HepG2 (cell line): Measurements from ENCODE around the gene CBX5. TPM values are rescaled to one million over a fixed set of nuclear protein-coding genes. Genes with fewer than 3 reads are reported as not detected.

ENCODE experiments used
- ATAC-seq: fragments of 200-7000 bp; cut with Tn5 transposase; 3 replicates; pipeline ENCODE4 v1.9.1; 2020; ENCODE audit warnings: mild to moderate bottlenecking, moderate library complexity
- BruUV-seq: library from RNA; stranded (reverse); fragments of 400-500 nt; replicated peaks from 2 replicates; lab custom pipeline; 2021; lab: Mats Ljungman, UMichigan
- CTCF ChIA-PET: fragments of 300-600 bp; formaldehyde crosslinking; extraction: SDS; loops from one replicate; lab custom pipeline; 2021; ENCODE audit warnings: low total read pairs, inconsistent platforms, low intra/inter-chr PET ratio; lab: Yijun Ruan, JAX
- POLR2A ChIA-PET: fragments of 350-600 bp; sonication (Branson Sonifier 250); formaldehyde crosslinking; loops from one replicate; lab custom pipeline; 2020; ENCODE audit warnings: antibody characterized with exemption, inconsistent platforms; lab: Yijun Ruan, JAX
- DNase-seq: peaks from one replicate; pipeline ENCODE4 v3.0.0-alpha.2; 2015; ENCODE audit warnings: low spot score
- FAIRE-seq: peaks from 3 replicates; lab custom pipeline; 2011; peaks lifted over from hg19 to GRCh38; lab: Jason Lieb, UNC
- H2AFZ ChIP-seq: one replicate; pipeline ENCODE4 v1.6.1; 2011; ENCODE audit warnings: low read length, inconsistent platforms
- H3K27ac ChIP-seq: fragments of 300-600 bp; 3 replicates; pipeline ENCODE4 v1.8.0; 2011; ENCODE audit warnings: mixed run types, mild to moderate bottlenecking, mixed read lengths, low read length, inconsistent platforms; ENCODE audit not compliant: insufficient read depth; ENCODE audit errors: extremely low read length
- H3K27me3 ChIP-seq, 2 experiments: fragments of 200-600 bp in 1 of 2; 2 replicates in 1 of 2; 3 replicates in 1 of 2; pipeline versions ENCODE4 v1.6.0 to v1.8.0; 2011; ENCODE audit warnings: low read length in 2 of 2, mild to moderate bottlenecking in 2 of 2, moderate library complexity in 2 of 2, inconsistent platforms in 1 of 2; ENCODE audit not compliant: insufficient read depth in 2 of 2, control insufficient read depth in 1 of 2
- H3K36me3 ChIP-seq, 2 experiments: fragments of 200-600 bp in 1 of 2; replicated peaks in 1 of 2; 2 replicates in 1 of 2; 3 replicates in 1 of 2; pipeline versions ENCODE4 v1.5.1 to v1.8.0; 2011; ENCODE audit warnings: low read length in 2 of 2, inconsistent platforms in 1 of 2; ENCODE audit not compliant: insufficient read depth in 2 of 2, control insufficient read depth in 1 of 2
- H3K4me1 ChIP-seq: 2 replicates; pipeline ENCODE4 v1.5.1; 2012; ENCODE audit warnings: low read length, inconsistent platforms; ENCODE audit not compliant: insufficient read depth
- H3K4me2 ChIP-seq: 2 replicates; pipeline ENCODE4 v1.6.0; 2011; ENCODE audit warnings: low read depth, low read length, inconsistent platforms
- H3K4me3 ChIP-seq, 3 experiments: fragments of 200-600 bp in 1 of 3; sonication (generic), shearing (Covaris generic) in 1 of 3; replicated peaks in 1 of 3; 2 replicates each; pipeline ENCODE4 v1.5.1; 2011 to 2016; ENCODE audit warnings: low read length in 3 of 3, inconsistent platforms in 2 of 3, low read depth in 2 of 3, mild to moderate bottlenecking in 2 of 3, control low read depth in 1 of 3, mixed read lengths in 1 of 3; ENCODE audit not compliant: insufficient read depth in 1 of 3
- H3K79me2 ChIP-seq: one replicate; pipeline ENCODE4 v1.6.1; 2011; ENCODE audit warnings: low read length, inconsistent platforms; ENCODE audit not compliant: insufficient read depth
- H3K9ac ChIP-seq: 2 replicates; pipeline ENCODE4 v1.6.0; 2011; ENCODE audit warnings: mild to moderate bottlenecking, low read depth, low read length, inconsistent platforms; ENCODE audit not compliant: insufficient read depth
- H3K9me3 ChIP-seq: 2 replicates; pipeline ENCODE4 v1.5.1; 2012; ENCODE audit warnings: mild to moderate bottlenecking, low read length
- H4K20me1 ChIP-seq: 2 replicates; pipeline ENCODE4 v1.6.0; 2011; ENCODE audit warnings: inconsistent platforms, mild to moderate bottlenecking, low read length, moderate library complexity; ENCODE audit not compliant: insufficient read depth
- ELF4 ChIP-seq: sonication (generic); formaldehyde crosslinking; IDR thresholded peaks from 2 replicates; pipeline ENCODE4 v1.5.0; 2020; ENCODE audit warnings: missing genetic modification reagents, mild to moderate bottlenecking, moderate library complexity, borderline replicate concordance
- FLYWCH1 ChIP-seq: sonication (generic); formaldehyde crosslinking; IDR thresholded peaks from 2 replicates; pipeline ENCODE4 v1.8.1; 2023; ENCODE audit warnings: mild to moderate bottlenecking, missing genetic modification reagents
- FOXP1 ChIP-seq, 2 experiments: fragments of 450-650 bp in 1 of 2; IDR thresholded peaks; 2 replicates each; pipeline ENCODE4 v1.6.1; 2017 to 2018; ENCODE audit warnings: antibody characterized with exemption in 1 of 2
- GABPB1 ChIP-seq: IDR thresholded peaks from 2 replicates; pipeline ENCODE4 v1.6.1; 2016; ENCODE audit warnings: mild to moderate bottlenecking, missing genetic modification reagents, moderate library complexity, missing compliant biosample characterization
- HBP1 ChIP-seq: IDR thresholded peaks from 2 replicates; pipeline ENCODE4 v1.6.1; 2016; ENCODE audit warnings: low read depth, control low read depth
- HOXA5 ChIP-seq: sonication (generic); formaldehyde crosslinking; IDR thresholded peaks from 2 replicates; pipeline ENCODE4 v1.4.0; 2020; ENCODE audit warnings: missing genetic modification reagents
- KDM3A ChIP-seq: IDR thresholded peaks from 2 replicates; pipeline ENCODE4 v1.6.1; 2018; ENCODE audit warnings: low read depth, missing compliant biosample characterization
- MEIS1 ChIP-seq: sonication (generic); formaldehyde crosslinking; IDR thresholded peaks from 2 replicates; pipeline ENCODE4 v1.9.0; 2021; ENCODE audit warnings: mild to moderate bottlenecking, missing genetic modification reagents, moderate library complexity, borderline replicate concordance
- NFE2L2 ChIP-seq: fragments of 150-350 bp; IDR thresholded peaks from 2 replicates; pipeline ENCODE4 v1.6.1; 2014; ENCODE audit warnings: low read length
- PLRG1 ChIP-seq: fragments of 450-650 bp; conservative IDR thresholded peaks from 2 replicates; pipeline ENCODE4 v1.6.1; 2016
- RARG ChIP-seq: sonication (generic); formaldehyde crosslinking; IDR thresholded peaks from 2 replicates; pipeline ENCODE4 v1.4.0; 2020; ENCODE audit warnings: low read depth, mild to moderate bottlenecking, missing genetic modification reagents
- RNF219 ChIP-seq: sonication (generic); formaldehyde crosslinking; IDR thresholded peaks from 2 replicates; pipeline ENCODE4 v1.5.0; 2020; ENCODE audit warnings: mild to moderate bottlenecking, missing genetic modification reagents
- SETDB1 ChIP-seq: sonication (generic); formaldehyde crosslinking; IDR thresholded peaks from 2 replicates; pipeline ENCODE4 v1.5.1; 2020; ENCODE audit warnings: missing genetic modification reagents, mild to moderate bottlenecking, borderline replicate concordance
- SMC3 ChIP-seq: IDR thresholded peaks from 2 replicates; pipeline ENCODE4 v1.6.1; 2011; ENCODE audit warnings: low read length, improper control_type of control experiment
- TBL1XR1 ChIP-seq: fragments of 150-350 bp; IDR thresholded peaks from 2 replicates; pipeline ENCODE4 v1.6.1; 2014; ENCODE audit warnings: borderline replicate concordance, low read length; ENCODE audit not compliant: partially characterized antibody
- U2AF1 ChIP-seq: fragments of 200-400 bp; formaldehyde crosslinking; optimal IDR thresholded peaks from 2 replicates; pipeline ENCODE3; 2017; ENCODE audit warnings: mild to moderate bottlenecking, low read depth, low read length
- ZBTB8A ChIP-seq: sonication (generic); formaldehyde crosslinking; IDR thresholded peaks from 2 replicates; pipeline ENCODE4 v1.4.0; 2020; ENCODE audit warnings: mild to moderate bottlenecking, low read depth, missing genetic modification reagents, borderline replicate concordance
- ZFP62 ChIP-seq: sonication (generic); formaldehyde crosslinking; IDR thresholded peaks from 2 replicates; pipeline ENCODE4 v1.4.0; 2020; ENCODE audit warnings: missing genetic modification reagents
- ZNF674 ChIP-seq: sonication (generic); formaldehyde crosslinking; IDR thresholded peaks from 2 replicates; pipeline ENCODE4 v1.5.0; 2020; ENCODE audit warnings: low read depth, mild to moderate bottlenecking, missing genetic modification reagents
- ZNF703 ChIP-seq: sonication (generic); formaldehyde crosslinking; IDR thresholded peaks from 2 replicates; pipeline ENCODE4 v1.5.1; 2020; ENCODE audit warnings: missing genetic modification reagents, mild to moderate bottlenecking, moderate library complexity, borderline replicate concordance
- ZNF780A ChIP-seq: sonication (generic); formaldehyde crosslinking; IDR thresholded peaks from 2 replicates; pipeline ENCODE4 v1.8.0; 2022; ENCODE audit warnings: mild to moderate bottlenecking, missing genetic modification reagents, moderate library complexity
- ZNF83 ChIP-seq: sonication (generic); formaldehyde crosslinking; IDR thresholded peaks from 2 replicates; pipeline ENCODE4 v1.4.0; 2020; ENCODE audit warnings: missing genetic modification reagents, mild to moderate bottlenecking, borderline replicate concordance
- ZZZ3 ChIP-seq: sonication (generic); formaldehyde crosslinking; IDR thresholded peaks from 2 replicates; pipeline ENCODE4 v1.4.0; 2020; ENCODE audit warnings: missing genetic modification reagents, mild to moderate bottlenecking, borderline replicate concordance
- WGBS: methylation state at CpG from one replicate; pipeline ENCODE4 v1.1.6; 2017; ENCODE audit warnings: low lambda C conversion rate; 5-methylcytosine and 5-hydroxymethylcytosine counted together
- in situ Hi-C: cut with HindIII; loops from 2 replicates; pipeline ENCODE4 v1.10.0; 2017; ENCODE audit warnings: low pct_unique_long_range_greater_than_20kb; ENCODE audit not compliant: extremely low pct_ligation_motif_present
- intact Hi-C: fragments of 100-400 bp; cut with micrococcal nuclease; formaldehyde crosslinking; loops from one replicate; pipeline ENCODE4 v1.10.0; 2022; ENCODE audit not compliant: unreplicated experiment
- polyA plus RNA-seq, 8 experiments: library from polyadenylated mRNA; depleted of rRNA in 3 of 8; stranded (reverse) in 7 of 8; unstranded in 1 of 8; fragments of >200 nt; fragmentation: Illumina TruSeq in 4 of 8; extraction: Trizol in 4 of 8; gene quantifications; 2 replicates each; pipeline versions ENCODE4 v1.2.1 to v1.2.3, GENCODE V29; 2011 to 2016; ENCODE audit warnings: low read depth in 4 of 8, missing spikeins in 1 of 8, mixed read lengths in 1 of 8; ENCODE audit not compliant: insufficient read depth in 1 of 8
- total RNA-seq, 5 experiments: library from RNA; depleted of rRNA; stranded (reverse); fragments of >200 nt; fragmentation: Illumina TruSeq; extraction: Trizol; gene quantifications; 2 replicates each; pipeline ENCODE4 v1.2.3, GENCODE V29; 2016; ENCODE audit warnings: low read depth in 1 of 5

The CBX5 gene
- total and polyA plus RNA-seq, 2 of the 13 experiments (the other 11 are each of a cell fraction or from before 2014, with no cell fraction given): 16.0 to 22.2 TPM

GRCh38 chr12:54251667-54252284 is 28.1 kb downstream of the CBX5 start:
- Histone ChIP-seq H3K4me3 (no peak overlapping the region), H2AFZ (no peak overlapping the region), H3K9me3 (no peaks in the 10 kb centered on the region), H3K4me1 (no peaks in the 10 kb centered on the region), H3K36me3 (peaks cover 1 to 25% of the 10 kb centered on the region in 2 experiments; a peak in 3 of 5 replicates), H3K79me2 (no peaks in the 10 kb centered on the region), H4K20me1 (no peaks in the 10 kb centered on the region), H3K4me2 (no peak overlapping the region), H3K9ac (no peak overlapping the region), H3K27me3 (no peaks in the 10 kb centered on the region), H3K27ac (no peak overlapping the region)
- ChIA-PET POLR2A (interaction anchor here (0.7 to 3.4 kb wide), 3 partner anchors 25 to 107 kb away, joined by 3 to 16 read pairs (median 4); partner anchors contain the start of genes CBX5 and HNRNPA1), CTCF (interaction anchor here (1.3 to 3.2 kb wide), 4 partner anchors 73 to 128 kb away, joined by 6 to 40 read pairs (median 8); partner anchors contain the start of gene COPZ1)
- 96% methylated on average over 1 of the region's 1 CpG for WGBS
- DNase-seq (peak; percentile 38), ATAC-seq (peak; percentile 52; the same call in 1 of the 3 replicates), FAIRE-seq (peak; percentile 63)
- intact Hi-C loops (loop anchor here (1.0 kb wide), 3 partner anchors 73 to 117 kb away; no protein-coding TSS in a partner anchor), in situ Hi-C loops (loop anchor here (5.0 kb wide), 1 partner anchor 116 kb away; no protein-coding TSS in a partner anchor)
- no TSS peak for BruUV-seq
- no peak for TF ChIP-seq ZZZ3
- no peak for TF ChIP-seq ZNF674 (CRISPR knock-in tag)
- no peak for TF ChIP-seq SETDB1 (CRISPR knock-in tag)
- no peak for TF ChIP-seq HOXA5 (CRISPR knock-in tag)
- TF ChIP-seq HBP1: no peak
- TF ChIP-seq RNF219 (CRISPR knock-in tag): no peak
- no peak for TF ChIP-seq KDM3A (CRISPR knock-in tag)
- TF ChIP-seq ZNF83: no peak
- no peak for TF ChIP-seq ZBTB8A (CRISPR knock-in tag)
- TF ChIP-seq FLYWCH1 (CRISPR knock-in tag): no peak
- no peak for TF ChIP-seq ZNF703 (CRISPR knock-in tag)
- TF ChIP-seq GABPB1 (CRISPR knock-in tag): no peak
- TF ChIP-seq ZFP62 (CRISPR knock-in tag): no peak
- no peak for TF ChIP-seq MEIS1 (CRISPR knock-in tag)
- no peak for TF ChIP-seq RARG (CRISPR knock-in tag)
- peak; percentile 71 for TF ChIP-seq SMC3
- no peak for TF ChIP-seq FOXP1 (IDR thresholded peaks at IDR 0.05)
- no peak for TF ChIP-seq FOXP1 (CRISPR knock-in tag; IDR thresholded peaks at IDR 0.05)
- no peak for TF ChIP-seq TBL1XR1
- no peak for TF ChIP-seq U2AF1
- TF ChIP-seq ELF4 (CRISPR knock-in tag): no peak
- no peak for TF ChIP-seq PLRG1
- no peak for TF ChIP-seq NFE2L2
- no peak for TF ChIP-seq ZNF780A (CRISPR knock-in tag)
